Choroid plexus epithelial cell (primary cell): Measurements from ENCODE around the gene PNPLA7.
A peak's percentile ranks its signal among the peaks of the same experiment; 100 is the strongest.

Experiments used
- DNase-seq: peaks from one replicate; pipeline ENCODE4 v3.0.0-alpha.2; 2010; ENCODE audit warnings: low read depth
- H3K4me3 ChIP-seq: 2 replicates; pipeline ENCODE4 v1.5.1; 2011; ENCODE audit warnings: low read depth, mild to moderate bottlenecking, control low read depth, low read length, moderate library complexity
- CTCF ChIP-seq: conservative IDR thresholded peaks from 2 replicates; pipeline ENCODE4 v1.5.1; 2011; ENCODE audit warnings: low read depth, mild to moderate bottlenecking, control low read depth, inconsistent platforms, low read length, moderate library complexity

PNPLA7 gene

GRCh38 chr9:137458194-137459151 lies 91.7 kb downstream of the PNPLA7 start:
- H3K4me3 ChIP-seq: peak overlapping the region; percentile 74
- DNase-seq: no peak
- TF ChIP-seq CTCF: no peak

- no peak for TF ChIP-seq CTCF
- DNase-seq: no peak
- peak overlapping the region; percentile 74 for H3K4me3 ChIP-seq
These were observed 92.6 kb downstream of the PNPLA7 start for GRCh38 chr9:137457406-137458193.

GRCh38 chr9:137456864-137457405 lies 93.3 kb downstream of the PNPLA7 start:
- no peak for TF ChIP-seq CTCF

GRCh38 chr9:137456061-137456863 lies 93.9 kb downstream of the PNPLA7 start:
- H3K4me3 ChIP-seq: no peak overlapping the region
- no peak for TF ChIP-seq CTCF
- DNase-seq: peak; percentile 83

More at GRCh38 chr9:137456864-137457405, 93.3 kb downstream of the PNPLA7 start:
- no peak overlapping the region for H3K4me3 ChIP-seq
- no peak for DNase-seq

GRCh38 chr9:137455359-137455991 lies 94.7 kb downstream of the PNPLA7 start:
- H3K4me3 ChIP-seq: no peak overlapping the region
- no peak for DNase-seq

More at GRCh38 chr9:137455359-137455991, 94.7 kb downstream of the PNPLA7 start:
- no peak for TF ChIP-seq CTCF
